GM12874 (cell line): ENCODE measurements around the gene CHAF1B.

Experiments
- CTCF ChIP-seq: IDR thresholded peaks from 2 replicates; pipeline ENCODE4 v1.5.1; 2011; ENCODE audit warnings: low read depth, mild to moderate bottlenecking, control low read depth, low read length, moderate library complexity; ENCODE audit not compliant: insufficient read depth

The CHAF1B gene

GRCh38 chr21:36379251-36379650 lies 5.9 kb upstream of the CHAF1B start:
- TF ChIP-seq CTCF: no peak

GRCh38 chr21:36381841-36382589 lies 3.2 kb upstream of the CHAF1B start:
- no peak for TF ChIP-seq CTCF

GRCh38 chr21:36384885-36385232 lies 333 bp upstream of the CHAF1B start:
- no peak for TF ChIP-seq CTCF

- TF ChIP-seq CTCF: no peak
Measured at GRCh38 chr21:36386031-36386642, 945 bp downstream of the CHAF1B start.

GRCh38 chr21:36388096-36388495 lies 2.9 kb downstream of the CHAF1B start:
- no peak for TF ChIP-seq CTCF

- TF ChIP-seq CTCF: no peak
Measured at GRCh38 chr21:36388835-36389234, 3.6 kb downstream of the CHAF1B start.

GRCh38 chr21:36395353-36396111 lies 10.3 kb downstream of the CHAF1B start:
- TF ChIP-seq CTCF: no peak
